Myocyte (in vitro differentiated cells): Measurements from ENCODE around the gene SMURF1. TPM values are rescaled to one million over a fixed set of nuclear protein-coding genes. Genes with fewer than 3 reads are reported as not detected.
A peak's percentile ranks its signal among the peaks of the same experiment; 100 is the strongest.
"Not testable (repeated sequence)": the region's sequence is repeated elsewhere in the genome, so short reads cannot be mapped to it uniquely, and the experiment has no call there.

Source experiments
- DNase-seq: peaks from one replicate; pipeline ENCODE4 v3.0.0-alpha.2; 2012; ENCODE audit warnings: low read depth
- total RNA-seq: library from RNA; depleted of rRNA; stranded (reverse); fragments of >200 nt; gene quantifications from 2 replicates; pipeline ENCODE4 v1.2.3, GENCODE V29; 2014

SMURF1 gene
- total RNA-seq, 1 donor from 2014 or later, result 13.6 TPM

GRCh38 chr7:99121496-99122021, 22.3 kb downstream of the SMURF1 start:
- DNase-seq, result no peak

- DNase-seq, result no peak
These were observed 23.0 kb downstream of the SMURF1 start for GRCh38 chr7:99120916-99121315.

DNA sequence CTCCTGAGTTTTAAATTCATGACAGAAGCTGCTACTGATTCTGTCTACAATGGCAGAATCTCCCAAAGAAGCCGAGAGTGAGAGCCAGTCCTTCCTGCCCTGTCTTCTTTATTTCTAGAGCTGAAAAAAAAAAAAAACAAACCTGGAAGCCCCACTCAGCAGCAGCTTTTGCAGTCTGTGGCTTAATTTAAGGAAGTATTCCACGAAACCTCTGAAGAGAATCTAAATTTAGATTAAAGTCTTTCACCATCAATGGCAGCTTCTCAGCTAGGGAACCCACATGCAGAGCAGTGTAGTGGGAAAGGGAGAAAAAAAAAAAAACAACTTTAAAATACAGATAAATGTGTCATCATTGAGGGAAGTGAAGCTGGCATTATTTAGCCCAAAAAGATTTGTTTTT, 23.4 kb downstream of the SMURF1 start:
- peak; percentile 45 for DNase-seq

DNA sequence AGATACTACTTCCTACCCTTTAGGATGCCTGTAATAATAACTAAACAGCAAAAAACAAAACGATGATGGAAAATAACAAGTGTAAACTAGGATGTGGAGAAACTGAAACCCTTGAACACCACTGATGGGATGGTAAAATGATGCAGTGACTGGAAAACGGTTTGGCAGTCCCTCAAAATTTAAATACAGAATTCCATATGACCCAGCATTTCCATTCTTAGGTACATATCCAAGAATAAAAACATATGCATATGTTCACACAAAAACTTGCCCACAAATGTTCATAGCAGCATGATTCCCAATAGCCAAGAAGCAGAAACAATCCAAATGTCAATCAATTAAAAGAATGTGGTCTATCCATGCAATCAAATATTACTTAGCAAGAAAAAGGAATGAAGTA, 25.8 kb downstream of the SMURF1 start:
- no peak for DNase-seq

DNA sequence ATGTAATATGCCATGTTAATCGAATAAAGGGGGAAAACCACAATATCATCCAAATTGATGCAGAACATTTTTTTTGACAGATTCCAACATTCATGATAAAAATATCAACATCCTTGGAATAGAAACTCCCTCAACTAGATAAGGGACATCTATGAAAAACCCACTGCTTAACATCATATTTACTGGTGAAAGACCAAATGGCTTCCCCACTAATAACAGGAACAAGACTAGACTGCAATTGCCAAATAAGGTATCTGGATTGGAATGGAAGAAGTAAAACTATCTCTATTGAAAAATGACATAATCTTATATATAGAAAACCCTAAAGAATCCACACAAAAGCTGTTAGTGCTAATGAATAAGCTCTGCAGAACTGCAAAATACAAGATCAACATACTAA, 27.8 kb downstream of the SMURF1 start:
- DNase-seq, result no peak

DNA sequence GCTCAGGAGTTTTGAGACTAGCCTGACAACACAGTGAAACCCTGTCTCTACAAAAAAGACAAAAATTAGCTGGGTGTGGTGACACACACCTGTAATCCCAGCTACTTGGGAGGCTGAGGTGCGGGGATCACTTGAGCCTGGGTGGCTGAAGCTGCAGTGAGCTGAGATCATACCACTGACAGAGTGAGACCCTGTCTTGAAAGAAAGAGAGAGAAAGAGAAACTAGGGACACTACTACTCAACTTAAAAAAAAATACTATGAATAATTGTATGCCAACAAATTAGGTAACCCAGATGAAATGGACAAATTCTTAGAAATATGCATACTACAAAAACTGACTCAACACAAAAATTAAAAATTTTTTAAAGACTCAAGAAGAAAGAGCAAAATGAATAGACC, 28.5 kb downstream of the SMURF1 start:
- DNase-seq, result no peak

GRCh38 chr7:99112979-99113378, 30.9 kb downstream of the SMURF1 start:
- no peak for DNase-seq

DNA sequence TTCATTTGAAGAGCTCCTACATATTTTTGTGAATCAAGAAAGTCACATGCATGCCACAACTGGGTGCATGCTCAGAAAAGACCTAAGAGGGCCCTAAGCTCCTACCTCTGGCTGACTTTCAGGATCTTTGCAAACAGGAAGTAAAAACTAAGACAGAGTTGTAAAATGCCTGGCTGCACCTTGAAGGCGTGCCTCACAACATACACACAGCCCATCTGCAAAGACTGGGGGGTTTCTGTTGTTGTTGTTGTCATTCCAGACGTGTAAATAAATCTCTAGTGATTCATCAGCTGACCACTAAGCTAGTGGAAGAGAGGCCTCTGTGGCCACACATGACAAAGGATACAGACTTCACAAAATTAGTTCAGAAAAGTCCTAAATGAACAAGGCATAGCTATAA, 31.8 kb downstream of the SMURF1 start:
- DNase-seq, result peak; percentile 60

- DNase-seq, result no peak
These were observed 32.3 kb downstream of the SMURF1 start for GRCh38 chr7:99111591-99111990.

DNA sequence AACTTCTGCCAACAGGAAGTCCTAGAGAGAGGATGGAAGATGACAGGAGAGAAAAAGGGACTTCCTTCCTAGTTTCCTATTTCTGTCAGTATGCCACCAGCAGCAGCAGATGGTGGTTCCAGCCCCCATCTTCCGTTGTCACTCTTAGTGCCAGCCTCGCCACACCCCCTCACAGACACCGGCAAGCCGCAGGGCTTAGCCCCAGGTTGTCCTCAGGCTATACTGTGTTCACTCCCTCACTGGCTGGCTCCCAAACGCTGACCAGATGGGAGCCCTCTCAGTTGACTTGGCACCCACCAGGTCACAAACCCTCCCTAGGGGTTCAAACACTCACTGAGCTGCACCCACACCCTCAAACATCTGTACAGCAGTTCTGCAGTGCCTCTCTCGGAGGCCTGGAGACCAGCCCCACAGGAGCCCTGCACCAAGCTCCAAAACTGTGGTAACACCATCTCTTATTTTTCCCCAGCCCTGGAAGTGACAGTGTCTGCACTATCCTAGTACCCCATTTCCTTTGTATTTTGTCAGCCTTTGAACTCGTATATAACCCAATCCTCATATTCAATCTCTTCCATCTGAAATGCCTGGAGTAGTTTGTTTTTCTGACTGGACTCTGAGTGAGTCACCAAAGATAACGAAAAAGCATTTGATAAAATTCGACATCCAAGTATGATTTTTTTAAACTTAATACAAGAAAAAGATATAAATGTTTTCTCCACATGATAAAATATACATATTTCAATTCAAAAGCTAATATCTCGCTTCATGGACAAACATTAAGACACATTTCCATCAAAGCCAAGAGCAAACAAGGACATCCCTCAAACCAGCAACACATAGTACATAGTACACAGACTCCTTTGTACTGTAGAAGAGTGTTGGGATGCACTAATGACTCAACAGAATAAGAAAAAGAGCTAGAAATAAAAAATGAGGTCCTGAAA, 34.5 kb downstream of the SMURF1 start:
- DNase-seq, result no peak

GRCh38 chr7:99108613-99109012, 35.3 kb downstream of the SMURF1 start:
- no peak for DNase-seq

DNA sequence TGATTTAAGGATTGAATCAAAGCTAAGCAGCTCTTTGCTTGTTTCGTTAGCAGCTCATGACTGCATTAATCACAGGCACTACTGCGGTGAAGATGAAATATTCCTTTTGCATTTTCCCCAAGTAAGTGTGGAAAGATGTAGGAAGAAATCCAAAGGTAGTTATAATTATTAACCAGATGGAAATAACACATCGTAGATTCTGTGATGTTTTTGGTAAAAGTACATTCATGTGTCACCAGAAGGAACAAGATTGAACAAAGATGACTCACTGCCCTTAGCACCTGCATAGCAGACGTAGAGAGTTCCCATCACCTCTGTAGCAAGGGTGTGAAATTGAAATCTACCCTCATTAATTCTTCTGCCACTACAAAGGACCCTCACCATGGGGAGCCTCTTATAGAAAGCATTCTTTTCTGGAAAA, 37.1 kb downstream of the SMURF1 start:
- no peak for DNase-seq

DNA sequence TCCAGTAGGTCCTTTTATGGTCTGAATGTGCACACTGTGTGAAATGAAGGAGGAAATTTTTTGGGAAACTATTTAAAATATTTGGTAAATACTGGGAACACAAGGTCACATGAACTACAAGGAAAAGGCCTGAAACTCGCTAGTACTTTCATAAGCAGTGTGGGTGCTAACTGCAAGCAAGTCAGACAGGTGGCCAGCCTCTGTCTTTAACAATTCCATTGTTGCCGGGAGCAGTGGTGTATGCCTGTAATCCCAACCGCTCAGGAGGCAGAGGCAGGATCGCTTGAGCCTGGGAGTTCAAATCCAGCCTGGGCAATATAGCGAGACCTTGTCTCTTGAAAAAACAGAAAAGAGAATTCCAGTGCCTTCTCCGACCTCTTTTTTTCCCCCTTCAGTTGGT, 37.5 kb downstream of the SMURF1 start:
- DNase-seq, result peak; percentile 26

DNA sequence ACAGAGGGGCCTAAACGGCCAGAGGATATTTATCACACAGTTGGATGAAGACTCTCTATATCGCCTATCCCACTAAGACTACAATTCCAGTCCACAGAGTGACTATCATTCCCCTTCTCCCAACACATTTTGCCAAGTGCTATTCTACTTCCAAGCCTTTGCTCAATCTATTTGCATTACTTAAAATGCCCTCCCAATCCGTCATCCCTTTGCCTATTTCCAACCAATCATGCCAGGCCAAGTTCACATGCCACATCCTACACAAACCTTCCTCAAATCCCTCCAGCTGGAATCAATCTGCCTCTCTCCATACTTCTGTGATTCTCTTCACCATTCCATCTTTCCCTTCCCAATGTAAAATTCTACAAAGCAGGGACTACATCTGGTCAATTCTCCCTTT, 38.2 kb downstream of the SMURF1 start:
- no peak for DNase-seq

DNA sequence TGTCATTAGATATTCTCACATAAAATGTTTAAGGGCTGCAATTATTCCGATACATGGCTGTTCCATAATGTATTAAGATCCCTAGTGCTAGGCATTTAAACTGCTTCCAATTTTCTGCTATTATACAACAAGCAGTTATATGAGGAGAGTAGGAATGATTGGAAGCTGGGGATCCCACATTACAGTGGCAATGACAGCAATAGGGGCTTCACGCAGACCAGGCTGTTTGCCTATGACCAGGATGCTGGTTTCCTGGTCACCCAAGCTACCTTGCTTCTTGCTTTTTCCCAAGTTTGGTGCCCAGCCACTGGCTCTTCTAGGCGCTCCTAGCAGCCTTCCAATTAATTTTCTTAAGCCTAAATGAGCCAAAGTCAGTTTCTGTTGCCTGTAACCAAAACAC, 39.3 kb downstream of the SMURF1 start:
- DNase-seq, result no peak

- DNase-seq, result not testable (repeated sequence)
These were observed 40.1 kb downstream of the SMURF1 start for GRCh38 chr7:99103836-99104235.

DNA sequence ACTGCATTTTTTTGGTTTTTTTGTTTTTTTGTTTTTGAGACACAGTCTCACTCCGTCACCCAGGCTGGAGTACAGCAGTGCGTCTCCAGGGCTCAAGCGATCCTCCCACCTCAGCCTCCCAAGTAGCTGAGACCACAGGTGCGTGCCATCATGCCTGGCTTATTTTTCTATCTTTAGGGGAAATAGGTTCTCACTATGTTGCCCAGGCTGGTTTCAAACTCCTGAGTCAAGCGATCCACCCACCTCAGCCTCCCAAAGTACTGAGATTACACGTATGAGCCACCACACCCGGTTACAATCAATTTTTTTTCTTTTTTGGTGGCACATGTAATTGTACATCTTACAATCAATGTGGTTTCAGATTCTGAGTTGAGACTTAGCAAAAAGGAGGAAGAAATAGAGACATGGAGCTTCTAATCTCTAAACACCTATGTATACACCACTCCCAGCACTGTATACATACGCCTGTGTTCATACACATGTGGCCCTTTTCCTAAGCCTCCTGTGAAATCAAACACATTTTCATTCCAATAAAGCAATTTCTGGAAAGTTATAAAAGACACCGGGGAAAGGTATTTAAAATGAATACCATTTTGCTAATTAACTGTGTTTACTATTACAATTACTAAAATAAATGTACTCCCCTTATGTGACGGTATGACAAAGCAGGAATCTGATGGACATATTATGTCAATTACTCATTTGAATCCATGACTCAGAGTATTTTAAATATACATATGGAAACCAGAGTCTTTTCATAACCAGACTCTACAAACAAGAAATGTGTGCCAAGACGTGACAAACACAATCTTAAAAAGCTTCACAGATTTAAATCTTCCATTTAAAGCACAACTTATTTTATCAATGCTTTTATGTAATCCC, 40.9 kb downstream of the SMURF1 start:
- DNase-seq, result no peak

DNA sequence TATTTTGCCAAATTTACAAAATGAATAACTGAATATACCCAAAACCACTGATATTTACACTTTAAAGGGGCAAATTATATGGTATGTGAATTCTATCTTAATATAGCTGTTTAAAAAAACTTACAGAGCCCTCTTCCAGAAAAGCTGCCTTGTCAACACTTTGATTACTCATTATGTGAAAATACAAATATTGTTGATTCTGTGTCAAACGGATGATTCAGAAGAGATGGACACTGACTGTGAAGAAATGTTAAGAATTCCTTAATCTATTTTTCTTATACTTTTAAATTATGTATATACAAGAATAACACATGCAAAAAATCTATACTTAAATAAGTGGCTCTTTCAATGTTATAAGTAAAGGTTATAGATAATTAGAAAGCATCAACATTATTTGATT, 41.5 kb downstream of the SMURF1 start:
- no peak for DNase-seq

- not testable (repeated sequence) for DNase-seq
These were observed 42.4 kb downstream of the SMURF1 start for GRCh38 chr7:99101516-99101915.

DNA sequence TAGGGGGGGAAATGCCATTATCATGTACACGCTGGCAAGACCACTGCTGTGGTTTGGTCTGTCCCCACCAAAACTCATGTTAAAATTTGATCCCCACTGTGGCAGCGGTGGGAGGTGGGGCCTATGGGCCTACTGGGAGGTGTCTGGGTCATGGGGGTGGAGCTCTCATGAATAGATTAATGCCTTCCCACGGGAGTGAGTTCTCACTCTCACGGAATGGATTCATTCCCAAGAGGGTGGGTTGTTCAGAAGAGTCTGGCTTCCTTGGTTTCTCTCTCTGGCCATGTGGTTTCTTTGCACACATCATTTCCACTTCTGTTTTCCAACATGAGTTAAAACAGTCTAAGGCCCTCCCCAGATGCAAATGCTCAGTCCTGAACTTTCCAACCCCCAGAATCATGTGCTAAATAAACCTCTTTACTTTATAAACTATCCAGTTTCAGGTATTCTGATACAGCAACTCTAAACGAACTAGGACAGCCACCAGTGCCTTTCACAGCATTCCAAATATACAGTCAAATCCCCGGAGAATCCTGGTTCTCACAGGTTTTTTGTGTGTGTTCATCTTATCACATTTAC, 44.3 kb downstream of the SMURF1 start:
- no peak for DNase-seq

DNA sequence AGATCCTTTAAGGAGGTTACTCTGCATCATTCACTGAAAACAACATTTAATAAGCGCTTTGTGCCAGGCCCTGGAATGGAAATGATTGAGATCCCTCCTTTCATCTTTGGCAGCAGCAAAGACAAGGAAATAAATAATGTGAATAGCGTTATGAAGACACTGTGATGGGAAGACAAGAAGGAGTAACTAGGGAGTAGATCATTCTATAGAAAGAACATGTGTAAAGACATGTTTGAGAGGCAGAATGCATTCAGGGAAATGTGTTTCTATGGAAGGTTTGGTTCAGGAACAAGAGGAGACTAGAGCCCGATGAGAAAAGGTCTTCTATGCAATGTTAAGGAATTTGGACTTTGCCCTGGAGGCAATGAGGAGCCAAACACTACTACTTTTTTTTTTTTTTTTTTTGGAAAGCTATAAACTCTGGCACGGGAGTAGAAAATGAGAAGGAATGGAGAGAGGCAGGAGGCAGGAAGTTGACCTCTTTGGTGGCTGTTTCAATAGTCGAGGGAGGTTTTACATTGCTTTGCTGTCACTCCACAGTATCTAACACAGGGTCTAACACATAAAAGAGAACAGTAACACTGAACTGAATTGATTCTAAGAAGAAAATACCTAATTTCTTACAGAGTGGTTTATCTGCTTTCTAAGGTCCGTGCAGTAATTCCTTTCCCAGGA, 44.9 kb downstream of the SMURF1 start:
- no peak for DNase-seq
